HEK293T (cell line): ENCODE data around the gene C22orf15.

Source experiments
- BHLHE40 ChIP-seq: fragments of 450-650 bp; IDR thresholded peaks from 2 replicates; pipeline ENCODE4 v1.6.1; 2016; ENCODE audit warnings: mild to moderate bottlenecking, moderate library complexity, borderline replicate concordance
- ELF4 ChIP-seq: fragments of 450-650 bp; IDR thresholded peaks from 2 replicates; pipeline ENCODE4 v1.6.1; 2017; ENCODE audit warnings: antibody characterized with exemption
- FOXA1 ChIP-seq: fragments of 450-650 bp; IDR thresholded peaks from 2 replicates; pipeline ENCODE4 v1.6.1; 2016; ENCODE audit warnings: mild to moderate bottlenecking
- NFRKB ChIP-seq: fragments of 450-650 bp; IDR thresholded peaks from 2 replicates; pipeline ENCODE4 v1.6.1; 2016; ENCODE audit warnings: mild to moderate bottlenecking, moderate library complexity
- PKNOX1 ChIP-seq: fragments of 450-650 bp; IDR thresholded peaks from 2 replicates; pipeline ENCODE4 v1.6.1; 2016
- SP1 ChIP-seq: fragments of 450-650 bp; IDR thresholded peaks from 2 replicates; pipeline ENCODE4 v1.6.1; 2017
- SUZ12 ChIP-seq: fragments of 450-650 bp; IDR thresholded peaks from 2 replicates; pipeline ENCODE4 v1.6.1; 2016; ENCODE audit warnings: mild to moderate bottlenecking
- TARDBP ChIP-seq: fragments of 450-650 bp; IDR thresholded peaks from 2 replicates; pipeline ENCODE4 v1.6.1; 2016
- ZNF384 ChIP-seq: fragments of 450-650 bp; IDR thresholded peaks from 2 replicates; pipeline ENCODE4 v1.6.1; 2016

- no peak for TF ChIP-seq SP1
- no peak for TF ChIP-seq ELF4
- no peak for TF ChIP-seq BHLHE40
- no peak for TF ChIP-seq NFRKB
- no peak for TF ChIP-seq SUZ12
- no peak for TF ChIP-seq ZNF384
- TF ChIP-seq PKNOX1: no peak
- no peak for TF ChIP-seq TARDBP
- TF ChIP-seq FOXA1: no peak
Observed at GRCh38 chr22:23742505-23743264, 20.1 kb upstream of the C22orf15 start.
